ENCODE results near the gene ATXN1.

DNA sequence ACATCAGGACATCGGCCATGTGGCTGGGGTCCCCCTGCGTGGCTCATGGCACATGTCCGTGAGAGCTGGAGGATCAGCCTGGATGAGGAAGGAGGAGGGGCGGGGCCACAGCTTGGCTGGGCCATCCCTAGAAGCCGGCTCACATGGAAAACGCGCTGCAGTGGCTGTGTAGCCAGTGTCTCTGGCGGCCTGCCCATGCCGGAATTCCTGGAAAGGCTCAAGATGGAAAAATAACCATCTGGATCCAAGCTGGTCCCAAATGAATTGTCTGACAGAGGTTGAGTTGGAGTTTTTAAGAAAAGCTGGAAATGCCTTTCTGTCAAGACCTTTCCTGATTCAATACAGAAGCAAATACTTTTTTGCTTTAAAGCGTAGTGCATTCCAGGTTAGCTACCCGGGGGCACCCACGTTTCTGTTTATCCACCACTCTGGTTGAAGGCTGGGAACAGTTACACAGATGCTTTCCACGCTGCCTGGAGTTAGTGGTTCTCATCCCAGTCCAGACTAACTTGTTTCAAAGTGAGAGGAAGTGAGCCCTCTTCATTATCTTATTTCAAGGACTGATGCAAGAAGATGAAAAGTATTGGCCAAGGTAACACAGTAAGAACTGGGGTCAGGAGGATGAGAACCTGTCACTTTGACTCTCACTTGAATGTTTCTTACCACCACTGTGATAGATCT lies 423.8 kb downstream of the ATXN1 start:
- TF ChIP-seq, protein P1, sequence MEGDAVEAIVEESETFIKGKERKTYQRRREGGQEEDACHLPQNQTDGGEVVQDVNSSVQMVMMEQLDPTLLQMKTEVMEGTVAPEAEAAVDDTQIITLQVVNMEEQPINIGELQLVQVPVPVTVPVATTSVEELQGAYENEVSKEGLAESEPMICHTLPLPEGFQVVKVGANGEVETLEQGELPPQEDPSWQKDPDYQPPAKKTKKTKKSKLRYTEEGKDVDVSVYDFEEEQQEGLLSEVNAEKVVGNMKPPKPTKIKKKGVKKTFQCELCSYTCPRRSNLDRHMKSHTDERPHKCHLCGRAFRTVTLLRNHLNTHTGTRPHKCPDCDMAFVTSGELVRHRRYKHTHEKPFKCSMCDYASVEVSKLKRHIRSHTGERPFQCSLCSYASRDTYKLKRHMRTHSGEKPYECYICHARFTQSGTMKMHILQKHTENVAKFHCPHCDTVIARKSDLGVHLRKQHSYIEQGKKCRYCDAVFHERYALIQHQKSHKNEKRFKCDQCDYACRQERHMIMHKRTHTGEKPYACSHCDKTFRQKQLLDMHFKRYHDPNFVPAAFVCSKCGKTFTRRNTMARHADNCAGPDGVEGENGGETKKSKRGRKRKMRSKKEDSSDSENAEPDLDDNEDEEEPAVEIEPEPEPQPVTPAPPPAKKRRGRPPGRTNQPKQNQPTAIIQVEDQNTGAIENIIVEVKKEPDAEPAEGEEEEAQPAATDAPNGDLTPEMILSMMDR (IDR thresholded peaks at IDR 0.05; ENCODE audit: insufficient read depth, low read length) = no peak
- TF ChIP-seq, protein P2, sequence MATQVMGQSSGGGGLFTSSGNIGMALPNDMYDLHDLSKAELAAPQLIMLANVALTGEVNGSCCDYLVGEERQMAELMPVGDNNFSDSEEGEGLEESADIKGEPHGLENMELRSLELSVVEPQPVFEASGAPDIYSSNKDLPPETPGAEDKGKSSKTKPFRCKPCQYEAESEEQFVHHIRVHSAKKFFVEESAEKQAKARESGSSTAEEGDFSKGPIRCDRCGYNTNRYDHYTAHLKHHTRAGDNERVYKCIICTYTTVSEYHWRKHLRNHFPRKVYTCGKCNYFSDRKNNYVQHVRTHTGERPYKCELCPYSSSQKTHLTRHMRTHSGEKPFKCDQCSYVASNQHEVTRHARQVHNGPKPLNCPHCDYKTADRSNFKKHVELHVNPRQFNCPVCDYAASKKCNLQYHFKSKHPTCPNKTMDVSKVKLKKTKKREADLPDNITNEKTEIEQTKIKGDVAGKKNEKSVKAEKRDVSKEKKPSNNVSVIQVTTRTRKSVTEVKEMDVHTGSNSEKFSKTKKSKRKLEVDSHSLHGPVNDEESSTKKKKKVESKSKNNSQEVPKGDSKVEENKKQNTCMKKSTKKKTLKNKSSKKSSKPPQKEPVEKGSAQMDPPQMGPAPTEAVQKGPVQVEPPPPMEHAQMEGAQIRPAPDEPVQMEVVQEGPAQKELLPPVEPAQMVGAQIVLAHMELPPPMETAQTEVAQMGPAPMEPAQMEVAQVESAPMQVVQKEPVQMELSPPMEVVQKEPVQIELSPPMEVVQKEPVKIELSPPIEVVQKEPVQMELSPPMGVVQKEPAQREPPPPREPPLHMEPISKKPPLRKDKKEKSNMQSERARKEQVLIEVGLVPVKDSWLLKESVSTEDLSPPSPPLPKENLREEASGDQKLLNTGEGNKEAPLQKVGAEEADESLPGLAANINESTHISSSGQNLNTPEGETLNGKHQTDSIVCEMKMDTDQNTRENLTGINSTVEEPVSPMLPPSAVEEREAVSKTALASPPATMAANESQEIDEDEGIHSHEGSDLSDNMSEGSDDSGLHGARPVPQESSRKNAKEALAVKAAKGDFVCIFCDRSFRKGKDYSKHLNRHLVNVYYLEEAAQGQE (IDR thresholded peaks at IDR 0.05; ENCODE audit: insufficient replicate concordance, low read depth) = no peak
- TF ChIP-seq POLR2AphosphoS5 (IDR thresholded peaks at IDR 0.05; ENCODE audit: low read depth) (no peak), GABPA (IDR thresholded peaks at IDR 0.05; ENCODE audit: low read depth) (no peak), SPI1 (IDR thresholded peaks at IDR 0.05; ENCODE audit: borderline replicate concordance, low read depth) (no peak)

All from HL-60 (cell line).